Kidney (tissue), 14 donors: ENCODE measurements around the gene PHOX2A. TPM values are rescaled to one million over a fixed set of nuclear protein-coding genes. Genes with fewer than 3 reads are reported as not detected.
A peak's percentile ranks its signal among the peaks of the same experiment; 100 is the strongest.

Experiments used
- DNase-seq, 5 donors: peaks; one replicate each; pipeline ENCODE4 v3.0.0-alpha.2; 2013 to 2020
- FAIRE-seq: peaks from 2 replicates; lab custom pipeline; 2012; peaks lifted over from hg19 to GRCh38; lab: Jason Lieb, UNC
- H3K27ac ChIP-seq, 2 donors: one replicate each; pipeline ENCODE4 v1.7.0; 2013; ENCODE audit warnings: low read depth in 2 of 2, low read length in 2 of 2, inconsistent platforms in 1 of 2
- H3K27me3 ChIP-seq: one replicate; pipeline ENCODE4 v1.7.1; 2013; ENCODE audit warnings: low read length, inconsistent platforms; ENCODE audit not compliant: control insufficient read depth, insufficient read depth
- H3K36me3 ChIP-seq, 3 donors: one replicate each; pipeline versions ENCODE4 v1.7.0 to v1.7.1; 2013; ENCODE audit warnings: low read length in 3 of 3, control low read depth in 1 of 3, inconsistent platforms in 1 of 3; ENCODE audit not compliant: insufficient read depth in 3 of 3, control insufficient read depth in 2 of 3
- H3K4me1 ChIP-seq, 3 donors: one replicate each; pipeline versions ENCODE4 v1.7.0 to v1.7.1; 2013; ENCODE audit warnings: low read length in 3 of 3, inconsistent platforms in 1 of 3, low read depth in 1 of 3; ENCODE audit not compliant: control insufficient read depth in 2 of 3, insufficient read depth in 2 of 3
- H3K4me3 ChIP-seq, 3 donors: one replicate each; pipeline versions ENCODE4 v1.7.0 to v1.8.1; 2013; ENCODE audit warnings: low read length in 3 of 3, control low read depth in 1 of 3, inconsistent platforms in 1 of 3
- H3K9ac ChIP-seq, 3 donors: one replicate each; pipeline versions ENCODE4 v1.7.0 to v1.7.1; 2013; ENCODE audit warnings: low read length in 3 of 3, control low read depth in 1 of 3, inconsistent platforms in 1 of 3
- H3K9me3 ChIP-seq, 3 donors: one replicate each; pipeline versions ENCODE4 v1.7.0 to v1.7.1; 2013; ENCODE audit warnings: low read length in 3 of 3, control low read depth in 1 of 3, inconsistent platforms in 1 of 3; ENCODE audit not compliant: control insufficient read depth in 2 of 3, insufficient read depth in 1 of 3
- intact Hi-C: fragments of 100-400 bp; cut with DNase I; formaldehyde crosslinking; loops from one replicate; pipeline ENCODE4 v1.11.1; 2022
- polyA plus RNA-seq: library from polyadenylated mRNA; stranded (reverse); fragments of 350-450 nt; fragmentation: Illumina TruSeq; extraction: RNeasy Lipid Tissue Mini Kit (QIAGEN cat#74804); gene quantifications from one replicate; pipeline ENCODE4 v1.2.3, GENCODE V29; 2014; ENCODE audit warnings: low read depth, low replicate concordance; ENCODE audit not compliant: insufficient read depth
- total RNA-seq: library from RNA; stranded (reverse); fragmentation: NEBNext Ultra II Directional; extraction: Animal tissue kit (Norgen Biotek cat#: 25700); gene quantifications from one replicate; pipeline ENCODE4 v1.2.1, GENCODE V29; 2021
- TF ChIP-seq, protein P1 (sequence below): IDR thresholded peaks from 3 replicates; pipeline ENCODE4 v1.5.1; 2012; ENCODE audit warnings: mild to moderate bottlenecking, moderate library complexity, borderline replicate concordance; ENCODE audit not compliant: insufficient read depth; ENCODE audit errors: extremely low read depth
- donor health status: control.
- donor health status: control.
- donor health status: control.
- donor health status: control.
- donor health status: control.
- donor health status: DM: yes; HTN: yes; CAD: no.
- donor health status: Normal renal cell carcinoma (clear cell type).

PHOX2A gene
- total and polyA plus RNA-seq, 2 donors from 2014 or later: not detected

DNA sequence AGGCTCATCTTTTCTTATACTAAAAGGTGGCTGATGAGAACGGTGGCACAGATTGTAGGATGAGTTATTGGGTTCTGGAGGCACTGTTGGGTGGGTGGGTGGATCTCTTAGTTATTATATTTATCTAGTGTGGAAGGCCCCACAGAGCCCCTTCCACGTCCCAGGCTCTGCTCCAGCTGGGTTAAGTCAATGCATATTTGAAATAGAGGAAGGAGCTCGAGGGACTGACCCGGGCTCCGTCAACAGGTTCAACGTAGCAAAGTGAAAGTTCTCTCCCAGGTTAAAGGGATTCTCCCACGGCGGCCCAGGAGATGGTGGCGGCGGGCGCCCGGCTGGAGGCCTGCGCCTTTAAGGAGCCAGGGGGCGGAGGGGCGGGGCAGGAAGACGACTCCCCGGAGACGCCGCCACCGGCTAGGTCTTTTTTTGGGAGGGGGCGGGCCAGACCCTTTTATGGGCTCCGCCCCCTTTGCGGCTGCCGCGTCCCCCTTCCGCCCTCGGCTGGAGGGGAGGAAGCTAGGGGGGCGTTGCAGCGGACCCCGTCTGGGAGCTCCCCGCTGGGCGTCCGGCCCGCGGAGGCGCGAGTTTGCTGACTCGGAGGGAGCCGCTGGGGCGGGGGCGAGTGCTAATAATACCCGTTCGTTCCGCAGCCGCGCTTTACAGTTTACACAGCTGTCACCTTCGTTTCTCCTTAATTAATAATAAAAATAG lies 20.9 kb downstream of the PHOX2A start:
- no peaks in the 10 kb centered on the region for H3K9me3 ChIP-seq
- DNase-seq (peak; percentile 98 to 99 (median 98)), FAIRE-seq (no peak)
- peak overlapping the region; percentile 17 to 81 (median 65) for H3K9ac ChIP-seq
- intact Hi-C loops: no loop called here
- peaks cover 0 to 19% (median 16%) of the 10 kb centered on the region in 3 donors for H3K4me1 ChIP-seq
- H3K27me3 ChIP-seq: no peaks in the 10 kb centered on the region
- peaks cover 0 to 5% (median 0%) of the 10 kb centered on the region in 3 donors for H3K36me3 ChIP-seq
- peak overlapping the region; percentile 94 to 96 for H3K27ac ChIP-seq
- TF ChIP-seq, protein P1, sequence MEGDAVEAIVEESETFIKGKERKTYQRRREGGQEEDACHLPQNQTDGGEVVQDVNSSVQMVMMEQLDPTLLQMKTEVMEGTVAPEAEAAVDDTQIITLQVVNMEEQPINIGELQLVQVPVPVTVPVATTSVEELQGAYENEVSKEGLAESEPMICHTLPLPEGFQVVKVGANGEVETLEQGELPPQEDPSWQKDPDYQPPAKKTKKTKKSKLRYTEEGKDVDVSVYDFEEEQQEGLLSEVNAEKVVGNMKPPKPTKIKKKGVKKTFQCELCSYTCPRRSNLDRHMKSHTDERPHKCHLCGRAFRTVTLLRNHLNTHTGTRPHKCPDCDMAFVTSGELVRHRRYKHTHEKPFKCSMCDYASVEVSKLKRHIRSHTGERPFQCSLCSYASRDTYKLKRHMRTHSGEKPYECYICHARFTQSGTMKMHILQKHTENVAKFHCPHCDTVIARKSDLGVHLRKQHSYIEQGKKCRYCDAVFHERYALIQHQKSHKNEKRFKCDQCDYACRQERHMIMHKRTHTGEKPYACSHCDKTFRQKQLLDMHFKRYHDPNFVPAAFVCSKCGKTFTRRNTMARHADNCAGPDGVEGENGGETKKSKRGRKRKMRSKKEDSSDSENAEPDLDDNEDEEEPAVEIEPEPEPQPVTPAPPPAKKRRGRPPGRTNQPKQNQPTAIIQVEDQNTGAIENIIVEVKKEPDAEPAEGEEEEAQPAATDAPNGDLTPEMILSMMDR: peak; percentile 5
- H3K4me3 ChIP-seq: peak overlapping the region; percentile 61 to 94 (median 80)

DNA sequence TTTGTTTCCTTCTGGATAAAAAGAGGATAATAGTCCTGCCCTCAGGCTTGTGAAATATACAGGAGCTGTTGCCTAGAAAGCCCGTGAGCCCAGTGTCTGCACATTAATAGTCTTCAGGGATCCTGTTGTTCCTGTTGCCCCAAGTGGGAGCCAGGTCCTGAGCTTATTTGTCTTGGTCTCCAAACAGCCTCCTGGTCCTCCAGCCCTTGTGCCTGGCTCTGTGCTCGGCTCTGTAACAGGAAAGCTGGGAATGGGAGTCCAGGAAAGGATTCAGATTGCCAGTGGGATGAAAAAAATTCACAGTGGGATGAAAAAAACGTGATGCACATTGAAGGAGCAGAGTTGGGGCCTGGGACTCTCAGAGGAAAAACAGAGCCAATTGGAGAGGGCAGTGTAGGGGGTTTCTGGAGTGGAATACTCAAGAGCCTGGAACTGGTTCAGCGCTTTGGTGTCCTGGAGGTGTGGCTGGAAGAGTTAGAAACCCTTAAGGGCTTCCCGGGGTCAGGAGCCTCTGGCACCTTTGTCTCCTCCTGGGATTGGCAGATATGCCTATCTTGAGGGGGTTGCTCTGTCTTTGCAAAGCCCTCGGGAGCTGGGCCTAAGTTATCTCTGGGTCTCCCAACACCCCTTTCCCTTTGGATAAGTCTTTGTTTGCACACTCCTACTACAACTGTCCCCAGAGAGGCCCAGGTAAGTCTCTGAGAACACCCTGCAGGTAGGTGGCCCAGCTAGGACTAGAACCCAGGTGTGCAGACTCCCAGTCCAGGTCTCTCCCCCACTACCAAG lies 21.7 kb downstream of the PHOX2A start:
- no peak for FAIRE-seq
- TF ChIP-seq, protein P1: no peak
- intact Hi-C loops: no loop called here
- peak in 3 of 5 donors; percentile 8 to 51 (median 28) for DNase-seq
- H3K9ac ChIP-seq: peak overlapping the region; percentile 17 to 72 (median 65)
- H3K4me3 ChIP-seq: peak overlapping the region; percentile 61 to 94 (median 80)
- peaks cover 0 to 4% (median 0%) of the 10 kb centered on the region in 3 donors for H3K36me3 ChIP-seq
- no peaks in the 10 kb centered on the region for H3K9me3 ChIP-seq
- H3K27me3 ChIP-seq: no peaks in the 10 kb centered on the region
- peak overlapping the region; percentile 94 to 96 for H3K27ac ChIP-seq
- peaks cover 0 to 17% (median 16%) of the 10 kb centered on the region in 3 donors for H3K4me1 ChIP-seq

DNA sequence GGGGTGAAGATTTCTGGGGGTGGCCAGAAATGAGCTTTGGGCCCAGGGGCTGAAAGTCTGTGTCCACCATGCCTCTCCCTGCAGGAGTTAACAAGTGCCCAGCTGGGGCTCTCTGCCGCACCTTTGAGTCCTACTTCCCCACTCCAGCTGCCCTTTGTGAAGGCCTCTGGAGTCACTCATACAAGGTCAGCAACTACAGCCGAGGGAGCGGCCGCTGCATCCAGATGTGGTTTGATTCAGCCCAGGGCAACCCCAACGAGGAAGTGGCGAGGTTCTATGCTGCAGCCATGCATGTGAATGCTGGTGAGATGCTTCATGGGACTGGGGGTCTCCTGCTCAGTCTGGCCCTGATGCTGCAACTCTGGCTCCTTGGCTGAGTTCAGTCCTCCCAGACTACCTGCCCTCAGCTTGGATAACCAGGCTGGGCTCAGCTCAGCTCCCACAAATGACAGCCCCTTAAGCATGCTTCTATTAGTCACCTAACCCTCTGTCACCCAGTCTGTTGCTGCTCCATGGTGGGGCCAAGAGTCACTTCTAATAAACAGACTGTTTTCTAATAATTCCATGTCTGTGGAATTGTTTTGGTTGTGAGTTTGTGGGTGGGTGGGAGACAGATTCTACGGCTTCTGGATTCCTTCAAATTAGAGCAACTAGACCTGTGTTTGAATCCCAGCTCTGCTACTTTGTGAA lies 22.4 kb downstream of the PHOX2A start:
- no peak overlapping the region for H3K4me3 ChIP-seq
- no peak for FAIRE-seq
- H3K9ac ChIP-seq: peak overlapping the region in 1 of 3 donors; percentile 72
- peaks cover 0 to 16% (median 13%) of the 10 kb centered on the region in 3 donors for H3K4me1 ChIP-seq
- no peaks in the 10 kb centered on the region for H3K9me3 ChIP-seq
- intact Hi-C loops: no loop called here
- H3K27me3 ChIP-seq: no peaks in the 10 kb centered on the region
- TF ChIP-seq, protein P1: no peak
- H3K27ac ChIP-seq: no peak overlapping the region
- H3K36me3 ChIP-seq: no peaks in the 10 kb centered on the region
- DNase-seq: no peak
